ENCODE data around the gene MARF1.
"Not testable (repeated sequence)": the region's sequence is repeated elsewhere in the genome, so short reads cannot be mapped to it uniquely, and the experiment has no call there.

The MARF1 gene

GRCh38 chr16:15618392-15618791 is 24.6 kb downstream of the MARF1 start:
- DNase-seq (ENCODE audit: low spot score), result no peak

DNA sequence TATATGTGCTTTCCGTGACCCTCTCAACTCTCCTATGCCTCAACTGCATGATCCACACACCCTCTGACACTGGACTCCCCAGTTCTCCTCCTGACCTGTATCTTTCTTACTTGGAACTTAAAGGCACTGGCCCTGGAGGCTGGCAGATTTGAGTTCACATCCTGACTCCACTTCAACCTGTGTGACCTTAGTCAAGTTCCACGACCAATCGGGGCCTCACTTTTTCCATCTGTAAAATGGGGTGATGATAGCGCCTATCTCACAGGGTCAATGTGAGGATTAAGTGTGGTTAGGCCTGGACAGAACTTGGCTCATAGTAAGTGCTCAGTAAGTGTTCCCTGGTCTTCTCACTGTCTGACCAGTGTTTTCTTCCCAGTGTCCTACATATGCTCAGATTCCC is 25.1 kb downstream of the MARF1 start:
- DNase-seq (ENCODE audit: low spot score), result no peak

DNA sequence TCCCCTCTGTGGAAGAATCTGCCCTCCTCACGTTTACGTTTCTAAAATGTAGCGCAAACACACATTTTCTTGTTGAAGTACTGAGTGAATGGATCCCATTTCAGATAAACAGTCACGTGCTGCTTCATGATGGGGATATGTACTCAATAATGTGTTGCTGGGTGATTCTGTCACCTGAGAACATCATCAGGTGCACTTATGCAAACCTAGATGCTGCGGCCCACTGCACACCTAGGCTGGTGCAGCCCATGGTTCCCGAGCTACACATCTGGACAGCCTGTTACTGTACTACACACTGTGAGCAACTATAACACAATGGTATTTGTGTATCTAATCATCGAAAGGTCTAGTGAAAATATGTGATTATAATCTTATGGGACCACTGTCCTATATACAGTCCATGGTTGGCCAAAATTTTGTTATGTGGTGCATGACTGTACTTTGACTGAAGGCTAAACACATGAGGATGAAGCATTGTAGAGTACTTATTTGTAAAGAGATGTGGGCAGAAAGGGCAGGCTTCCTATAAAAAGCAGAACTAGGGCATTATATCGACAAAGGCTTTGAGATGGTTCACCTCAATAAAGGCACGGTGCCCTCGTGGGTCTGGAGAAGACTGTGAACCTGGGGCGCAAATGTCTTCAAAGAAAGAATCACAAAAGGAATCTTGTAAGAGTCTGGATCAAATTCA is 26.3 kb downstream of the MARF1 start:
- DNase-seq (ENCODE audit: low spot score), result no peak

GRCh38 chr16:15616012-15616411 is 26.9 kb downstream of the MARF1 start:
- no peak for DNase-seq (ENCODE audit: low spot score)

DNA sequence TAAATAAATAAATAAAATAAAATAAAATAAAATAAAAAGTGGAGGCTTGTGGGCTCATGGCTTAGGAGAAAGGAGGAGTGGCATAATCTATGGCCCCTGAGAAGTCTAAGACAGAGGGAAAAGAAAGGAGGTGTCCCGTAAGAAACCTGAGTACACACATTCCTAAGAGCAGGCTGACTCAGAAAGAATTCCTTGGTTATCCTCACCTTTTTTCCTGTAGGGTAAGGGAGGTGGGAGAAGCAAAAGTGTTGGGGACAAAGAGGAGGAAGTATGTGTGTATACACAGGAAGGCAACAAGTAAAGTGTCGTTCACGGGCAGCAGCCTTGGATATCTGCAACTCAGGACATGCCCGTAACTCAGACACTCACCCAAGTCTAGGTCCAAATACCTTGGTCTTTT is 29.3 kb downstream of the MARF1 start:
- DNase-seq (ENCODE audit: low spot score), result no peak

GRCh38 chr16:15611610-15612009 is 31.3 kb downstream of the MARF1 start:
- DNase-seq (ENCODE audit: low spot score), result no peak

DNA sequence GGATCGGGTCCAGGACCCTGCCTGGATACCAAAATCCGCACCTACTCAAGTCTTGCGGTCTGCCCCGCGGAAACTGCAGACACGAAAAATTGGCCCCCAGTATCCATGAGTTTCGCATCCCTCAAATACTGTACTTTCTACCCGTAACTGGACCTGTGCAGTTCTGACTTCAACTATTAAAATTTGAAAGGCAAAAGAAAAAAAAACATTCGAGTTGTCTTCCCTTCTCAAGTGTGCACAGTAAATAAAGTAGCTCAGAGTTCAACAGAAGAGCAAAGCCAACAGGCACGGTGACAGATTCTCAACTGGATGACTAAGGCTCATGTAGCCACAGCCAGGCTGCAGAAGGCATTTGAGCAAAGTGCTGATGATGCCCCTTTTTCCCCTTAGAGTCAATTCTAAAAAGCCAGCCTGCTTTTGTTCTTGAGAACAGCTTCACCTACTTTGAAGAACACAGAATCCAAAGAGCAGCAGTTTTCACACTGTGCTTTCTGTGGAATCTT is 32.5 kb downstream of the MARF1 start:
- no peak for DNase-seq (ENCODE audit: low spot score)

- DNase-seq (ENCODE audit: low spot score), result no peak
Observed at GRCh38 chr16:15609286-15609649, 33.7 kb downstream of the MARF1 start.

GRCh38 chr16:15608398-15609285 is 34.3 kb downstream of the MARF1 start:
- DNase-seq (ENCODE audit: low spot score), result no peak

- no peak for DNase-seq (ENCODE audit: low spot score)
Observed at GRCh38 chr16:15607700-15608396, 35.1 kb downstream of the MARF1 start.

- not testable (repeated sequence) for DNase-seq (ENCODE audit: low spot score)
Observed at GRCh38 chr16:15607221-15607699, 35.7 kb downstream of the MARF1 start.

DNA sequence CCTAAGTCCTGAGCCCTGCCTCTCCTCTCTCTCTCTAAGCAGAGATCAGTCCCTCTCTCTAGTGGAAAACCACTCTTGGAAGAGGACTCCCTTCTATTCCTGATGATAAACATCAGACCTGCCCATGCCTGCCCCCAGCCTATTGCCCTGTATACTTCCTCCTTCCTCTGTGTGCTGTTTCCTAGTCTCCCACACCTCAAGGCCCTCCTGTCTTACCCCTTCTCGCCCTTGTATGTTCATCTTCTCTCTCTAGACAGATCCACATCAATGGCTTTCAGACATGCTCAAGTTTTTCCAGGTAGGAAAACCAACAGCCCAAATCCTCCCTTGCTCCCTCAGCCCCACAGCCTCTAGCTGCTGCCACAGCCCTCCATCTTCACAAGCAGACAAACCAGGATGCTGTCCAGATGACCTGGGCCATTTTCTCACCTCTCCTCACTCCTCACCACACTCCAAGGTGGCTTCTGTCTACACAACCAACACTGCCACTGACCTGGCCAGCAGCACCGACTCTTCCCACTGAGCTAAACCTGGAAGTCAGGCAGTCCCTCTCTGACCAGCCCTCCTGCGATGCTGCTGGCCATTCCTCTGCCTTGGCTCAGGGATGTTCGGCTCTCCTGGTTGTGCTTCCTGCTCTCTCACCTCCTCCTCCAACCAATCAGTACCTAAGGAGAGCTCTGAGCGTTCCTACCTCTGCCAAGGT is 36.3 kb downstream of the MARF1 start:
- DNase-seq (ENCODE audit: low spot score), result no peak

GRCh38 chr16:15605839-15606517 is 37.0 kb downstream of the MARF1 start:
- DNase-seq (ENCODE audit: low spot score), result no peak

- no peak for DNase-seq (ENCODE audit: low spot score)
Observed at GRCh38 chr16:15604460-15605440, 38.2 kb downstream of the MARF1 start.

DNA sequence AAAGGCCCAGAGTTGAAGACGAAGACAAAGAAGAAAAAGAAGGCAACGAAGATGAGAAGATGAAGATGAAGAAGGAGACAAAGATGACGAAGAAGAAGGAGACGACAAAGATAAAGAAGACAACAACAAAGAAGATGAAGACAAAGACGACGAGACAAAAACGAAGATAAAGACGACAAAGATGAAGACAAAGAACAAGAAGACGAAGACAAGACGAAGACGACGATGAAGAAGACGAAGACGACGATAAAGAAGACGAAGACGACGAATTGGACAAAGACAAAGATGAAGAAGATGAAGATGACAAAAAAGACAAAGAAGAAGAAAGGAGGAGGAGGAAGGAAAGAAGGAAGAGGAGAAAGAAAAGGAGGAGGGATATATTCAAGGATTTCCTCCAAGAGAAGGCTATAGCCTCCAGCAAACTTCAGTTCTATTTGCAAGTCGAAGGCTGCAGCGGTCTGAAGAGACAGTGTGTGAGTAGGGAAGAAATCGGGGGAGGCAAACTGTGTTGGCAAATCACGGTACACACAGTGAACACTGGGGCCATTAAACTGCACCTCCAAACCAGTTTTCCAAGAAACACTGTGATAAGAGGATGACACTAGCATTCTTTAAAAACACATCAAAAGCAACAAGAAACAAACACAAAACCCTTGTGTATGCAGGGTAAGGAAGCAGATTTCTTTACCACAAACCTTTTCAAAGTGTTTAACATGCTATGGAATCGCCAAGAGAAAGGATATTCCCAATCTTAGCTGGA is 40.5 kb downstream of the MARF1 start:
- no peak for DNase-seq (ENCODE audit: low spot score)

DNA sequence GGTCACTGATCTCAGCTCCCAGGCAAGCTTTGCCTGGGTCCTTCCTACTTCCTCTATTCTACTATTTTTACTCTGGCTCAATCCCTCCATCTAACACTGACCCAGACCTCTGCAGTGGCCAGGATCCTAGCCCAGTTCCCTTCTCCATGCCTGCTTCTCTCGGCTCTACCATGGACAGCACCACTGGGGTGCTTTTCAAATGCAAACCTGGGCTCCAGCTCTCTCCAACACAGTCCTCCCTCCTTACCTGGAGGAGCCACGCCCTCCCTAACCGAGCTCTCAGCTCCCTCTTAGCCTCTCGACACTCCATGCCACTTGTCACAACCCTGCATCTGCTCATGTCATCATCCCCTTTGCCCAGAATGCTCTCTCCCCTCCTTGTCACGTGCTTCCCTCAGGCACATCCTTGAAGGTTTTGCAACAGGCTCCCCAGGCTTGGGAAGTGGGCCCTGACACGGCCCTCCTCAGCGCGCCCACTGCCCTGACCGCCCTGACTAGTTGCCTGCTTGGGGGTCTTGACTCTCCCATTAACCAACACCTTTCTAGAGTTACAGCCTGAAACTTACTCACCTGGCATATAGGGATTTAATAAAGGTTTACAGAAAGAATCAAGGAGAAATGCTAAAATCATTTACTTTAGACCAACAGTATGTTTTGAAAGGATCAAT is 41.6 kb downstream of the MARF1 start:
- no peak for DNase-seq (ENCODE audit: low spot score)

DNA sequence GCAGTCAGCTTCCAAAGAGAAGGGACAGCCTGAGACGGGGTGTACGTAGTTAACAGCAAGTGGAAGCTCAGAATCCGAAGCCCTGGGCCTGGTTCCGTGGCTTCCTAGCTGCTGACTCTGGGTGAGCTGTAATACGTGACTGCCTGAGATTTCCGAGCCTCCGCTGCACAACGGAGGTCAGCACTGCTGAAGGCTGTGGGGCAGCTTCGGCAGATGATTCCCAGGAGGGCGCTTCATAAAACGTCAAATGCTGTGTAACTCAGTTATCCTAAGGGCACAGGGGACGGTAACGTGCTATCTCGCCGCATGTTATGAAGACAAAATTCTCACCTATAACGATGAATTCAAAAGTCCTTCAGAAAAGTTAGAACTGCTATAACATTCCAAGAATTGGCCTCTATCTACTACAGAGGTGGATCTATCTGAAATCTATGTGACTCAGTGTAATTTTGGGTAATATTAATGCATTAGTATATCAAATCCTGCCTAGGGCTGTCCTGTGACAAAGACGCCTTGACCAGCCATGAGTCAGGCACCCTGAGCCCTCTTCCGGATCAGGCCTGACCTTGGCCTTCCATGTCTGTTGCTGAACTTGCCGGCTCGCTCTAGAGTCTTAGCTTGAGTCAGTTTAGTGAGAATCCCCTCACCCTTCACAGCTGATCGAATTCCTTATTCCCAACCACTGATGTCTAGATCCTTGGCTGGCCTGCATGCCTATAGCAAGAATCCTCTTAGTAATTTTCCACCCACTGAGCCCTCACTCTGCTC is 43.5 kb downstream of the MARF1 start:
- DNase-seq (ENCODE audit: low spot score), result no peak

DNA sequence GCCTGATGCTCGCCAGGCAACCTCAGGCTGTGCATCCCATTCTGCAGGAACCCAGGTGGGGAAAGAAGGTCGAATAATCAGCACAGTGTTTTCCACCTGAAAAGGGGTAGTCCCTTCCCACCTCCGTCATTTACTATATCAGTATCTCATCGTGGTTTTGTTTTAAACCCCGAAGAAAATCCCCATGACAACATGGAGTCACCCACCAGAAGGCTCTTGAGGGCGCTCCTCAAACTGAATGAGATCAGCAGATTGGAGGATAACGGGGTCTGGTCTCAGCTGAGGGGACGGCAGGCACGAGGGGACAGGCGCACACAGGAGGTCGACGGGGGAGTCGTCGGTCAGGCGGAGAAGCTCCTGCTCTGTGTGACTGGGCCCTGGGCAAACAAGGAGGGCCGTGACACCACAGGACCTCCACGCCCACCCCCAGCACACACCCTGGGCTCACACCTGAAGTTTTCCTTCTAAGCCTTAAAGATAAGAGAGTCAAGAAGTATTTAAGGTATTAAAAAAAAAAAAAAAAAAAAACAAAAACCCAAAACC is 44.2 kb downstream of the MARF1 start:
- DNase-seq (ENCODE audit: low spot score), result no peak
